HG03520 (cell line): ENCODE measurements around the gene CHRM2.

ENCODE experiments used
- ATAC-seq: cut with Tn5 transposase; IDR thresholded peaks from one replicate; pipeline ENCODE4 v1.9.1; 2021; ENCODE audit warnings: mild to moderate bottlenecking, moderate library complexity; ENCODE audit not compliant: unreplicated experiment

Gene CHRM2

DNA sequence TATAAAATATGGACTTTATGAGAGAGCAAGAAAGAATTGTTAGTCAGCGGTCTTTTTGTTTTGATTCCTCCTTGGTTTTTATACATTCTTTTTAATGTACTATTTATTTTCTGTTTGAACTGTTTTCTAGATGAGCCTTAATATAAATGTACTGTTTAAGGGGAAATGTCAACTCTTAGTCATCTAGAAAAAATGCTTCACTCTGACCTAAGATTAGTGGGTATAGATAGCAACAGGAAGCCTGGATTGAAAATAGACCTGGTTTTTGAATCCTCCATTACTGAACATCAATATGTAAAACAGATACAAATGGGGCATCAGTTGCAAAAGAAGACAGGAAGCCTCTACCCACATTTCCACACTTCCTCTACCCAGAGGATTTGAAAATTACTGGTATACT lies 87.8 kb downstream of the CHRM2 start:
- ATAC-seq = no peak

DNA sequence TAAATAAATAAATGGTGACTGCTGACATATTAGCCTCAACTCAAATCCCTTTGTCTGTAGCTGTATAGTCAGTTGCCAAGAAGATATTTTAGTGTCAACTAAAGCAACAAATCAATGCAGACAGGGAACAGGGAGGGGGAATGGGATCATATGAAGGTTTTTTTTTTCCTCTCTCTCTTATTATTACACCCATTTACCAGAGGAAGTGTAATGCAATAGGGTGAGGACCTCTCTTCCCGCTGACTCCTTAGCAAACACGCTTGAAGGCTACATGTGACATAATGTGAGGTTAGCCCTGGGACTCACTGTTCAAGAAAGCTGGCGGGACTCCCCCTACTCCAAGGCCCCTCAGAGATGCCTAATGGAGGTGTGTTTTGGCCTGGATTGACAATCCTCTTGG lies 88.2 kb downstream of the CHRM2 start:
- ATAC-seq = no peak

DNA sequence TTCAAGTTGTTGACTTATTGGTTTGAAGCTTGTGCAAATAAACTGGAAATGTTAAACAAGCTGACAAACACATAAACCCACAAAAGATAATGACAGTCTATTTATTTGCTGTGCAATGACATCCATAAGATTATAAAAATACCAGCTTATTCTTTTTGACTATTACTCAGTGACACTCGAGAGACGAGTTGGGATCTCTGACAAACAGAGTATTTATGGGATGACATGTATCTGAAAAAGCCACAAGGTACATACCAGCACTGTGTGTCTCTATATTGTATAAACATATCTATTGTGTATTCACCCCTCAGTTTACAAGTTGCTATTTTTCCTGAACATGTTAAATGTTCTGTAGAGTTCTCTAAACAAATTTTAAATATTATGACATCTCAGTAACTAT lies 88.9 kb downstream of the CHRM2 start:
- ATAC-seq = no peak

DNA sequence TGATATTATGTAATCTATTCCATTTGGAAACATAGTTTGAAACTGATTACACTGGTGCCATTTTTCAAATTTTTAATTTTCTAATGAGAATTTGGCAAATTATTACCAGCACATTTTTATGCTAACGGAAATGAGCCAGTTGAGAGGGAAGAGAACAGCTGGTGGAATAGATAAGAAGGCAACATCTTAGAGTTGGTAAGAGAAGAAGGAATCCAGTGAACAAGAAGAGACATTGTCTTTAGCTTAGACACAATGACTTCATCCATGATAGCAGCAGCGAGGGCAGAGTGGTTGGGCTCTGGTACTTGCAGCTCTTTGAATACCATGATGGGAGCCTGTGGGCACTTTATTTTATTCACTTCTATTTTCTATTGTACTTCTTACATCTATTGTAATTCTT lies 89.6 kb downstream of the CHRM2 start:
- ATAC-seq = no peak

DNA sequence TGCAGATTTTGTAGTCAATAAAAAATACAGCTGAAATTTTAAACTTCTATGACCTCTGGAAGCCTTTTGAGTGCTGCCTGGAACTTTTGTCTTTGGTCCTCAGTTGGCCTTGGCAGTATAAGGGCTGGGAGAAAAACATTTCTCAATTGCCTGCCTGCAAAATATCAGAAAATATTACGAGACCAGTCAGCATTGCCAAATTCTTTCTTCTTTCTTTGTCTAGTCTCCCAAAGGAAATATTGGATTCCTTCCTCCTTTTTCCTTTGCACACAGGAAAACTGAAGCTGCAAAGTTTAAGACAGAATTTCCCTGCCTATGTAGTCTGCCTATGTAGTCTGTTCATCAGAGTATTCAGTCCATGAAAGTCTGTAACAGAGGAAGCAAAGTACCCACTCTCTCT lies 95.9 kb downstream of the CHRM2 start:
- no peak for ATAC-seq

DNA sequence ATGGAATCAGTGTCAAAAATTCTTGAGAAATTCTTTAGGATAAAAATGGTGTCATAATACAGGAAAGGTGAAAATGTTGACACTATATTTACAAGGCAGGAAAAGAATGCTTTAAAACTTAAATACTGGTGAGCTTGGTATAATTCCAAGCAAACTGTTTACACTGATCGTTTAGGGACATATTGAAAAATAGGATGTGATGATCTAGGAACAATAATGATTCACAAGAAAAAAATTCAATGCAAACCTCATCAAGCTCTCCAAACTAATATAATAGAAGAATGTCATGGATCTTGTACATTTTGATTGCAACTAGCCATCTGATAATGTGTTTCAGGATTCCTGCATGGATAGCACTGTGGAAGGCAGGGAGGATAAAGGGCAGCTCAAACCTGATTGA lies 98.4 kb downstream of the CHRM2 start:
- no peak for ATAC-seq

DNA sequence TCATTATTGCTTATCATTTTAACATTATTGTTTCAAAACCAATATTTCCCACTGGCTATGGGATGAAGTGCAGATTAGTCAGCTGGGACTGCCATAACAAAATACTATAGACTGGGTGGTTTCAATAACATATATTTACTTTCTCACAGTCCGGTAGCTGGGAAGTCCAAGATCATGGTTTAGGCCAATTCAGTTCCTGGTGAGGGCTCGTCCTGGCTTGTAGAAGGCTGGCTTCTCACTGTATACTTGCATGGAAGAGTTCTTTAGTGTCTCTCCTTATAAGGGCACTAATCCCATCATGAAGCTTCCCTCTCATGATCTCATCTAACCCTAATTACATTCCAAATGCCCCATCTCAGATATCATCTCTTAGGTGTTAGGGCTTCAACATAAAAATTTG lies 101.3 kb downstream of the CHRM2 start:
- ATAC-seq = no peak

DNA sequence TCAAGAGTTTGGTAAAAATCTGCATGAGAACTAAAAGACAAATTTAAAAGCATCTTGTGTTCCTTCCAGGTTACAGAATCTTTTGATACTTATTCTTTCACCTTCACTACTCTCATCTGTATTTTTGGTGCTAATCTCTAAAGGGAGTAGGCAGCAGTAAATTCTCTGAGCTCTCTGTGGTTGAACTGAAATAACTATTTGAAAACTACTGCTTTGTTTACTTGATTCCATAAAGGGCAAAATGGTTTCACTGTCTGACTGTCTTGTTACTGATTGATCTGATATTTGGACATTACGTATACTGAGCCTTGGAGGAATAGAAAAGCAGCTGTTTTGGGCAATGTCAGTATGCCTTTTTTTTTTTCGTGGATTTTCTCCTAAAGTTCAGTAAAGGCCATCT lies 103.3 kb downstream of the CHRM2 start:
- no peak for ATAC-seq

DNA sequence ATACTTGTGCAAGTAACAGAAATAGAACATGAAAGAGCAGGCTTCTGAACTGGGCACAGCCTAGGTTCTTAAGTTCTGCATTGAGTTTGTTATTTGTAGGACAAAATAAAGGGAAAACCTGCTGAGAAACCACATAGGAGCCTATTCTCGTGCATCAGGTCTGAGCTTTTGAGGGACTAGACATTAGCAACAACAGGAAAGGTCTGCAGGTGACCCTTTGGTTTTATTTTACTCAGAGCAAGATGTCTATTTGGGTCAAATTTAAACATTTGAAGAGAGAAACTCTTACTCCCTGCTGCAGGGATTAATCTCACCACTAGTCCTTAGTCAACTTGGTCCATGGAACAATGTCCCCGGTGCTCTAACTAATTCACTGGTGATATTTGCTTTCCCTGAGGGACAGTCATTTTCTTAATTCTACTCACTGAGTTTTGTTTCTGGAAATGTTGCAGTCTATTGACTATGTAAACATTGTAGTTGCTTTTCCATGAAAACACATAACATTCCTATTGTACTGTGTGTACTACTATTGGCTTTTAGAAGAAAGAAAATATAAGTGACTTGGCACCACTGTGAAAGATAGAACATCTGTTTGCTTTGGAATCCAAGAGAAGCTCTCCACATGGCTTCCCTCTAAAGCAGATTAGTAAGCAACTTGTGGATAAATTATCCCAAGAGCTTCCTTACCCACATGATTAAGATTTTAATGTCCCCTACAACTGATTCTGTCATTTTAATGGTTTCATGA lies 108.2 kb downstream of the CHRM2 start:
- ATAC-seq = no peak

DNA sequence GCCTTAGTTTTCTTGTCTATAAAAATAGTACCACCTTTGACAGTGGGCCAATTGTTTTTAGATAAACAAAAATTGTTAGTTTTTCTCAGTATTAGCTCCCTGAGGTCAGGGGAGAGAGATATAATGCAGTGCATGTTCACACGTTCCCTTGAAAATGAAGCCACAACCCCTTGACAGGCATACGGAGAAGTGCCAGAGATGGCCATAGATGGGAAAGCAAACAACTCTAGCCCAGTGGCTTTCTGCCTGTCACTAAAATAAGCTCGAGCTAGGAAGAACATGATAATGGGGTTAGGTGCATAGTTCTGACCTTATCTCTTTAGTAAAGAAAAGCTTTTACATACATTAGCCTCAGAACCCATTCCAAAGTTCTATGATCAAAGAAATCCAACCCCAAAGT lies 124.9 kb downstream of the CHRM2 start:
- ATAC-seq = no peak

DNA sequence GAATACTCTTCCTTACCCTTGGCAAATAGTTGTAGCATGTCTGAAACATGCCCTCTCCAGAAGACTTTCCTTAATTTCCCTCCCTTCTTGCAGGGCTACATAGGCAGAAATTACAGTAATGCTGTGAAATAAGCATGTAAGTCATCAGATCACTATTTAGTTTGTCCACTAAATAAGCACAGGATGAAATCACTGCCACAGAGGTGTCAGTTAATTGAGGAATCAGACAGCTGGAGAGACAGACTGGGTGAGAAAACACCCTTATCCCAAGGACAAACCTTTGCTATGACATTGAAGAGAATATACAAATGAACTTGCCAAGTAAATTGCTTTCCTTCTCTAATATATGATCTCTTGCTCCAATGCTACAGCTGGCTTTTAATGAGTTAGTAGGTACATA lies 129.3 kb downstream of the CHRM2 start:
- no peak for ATAC-seq

DNA sequence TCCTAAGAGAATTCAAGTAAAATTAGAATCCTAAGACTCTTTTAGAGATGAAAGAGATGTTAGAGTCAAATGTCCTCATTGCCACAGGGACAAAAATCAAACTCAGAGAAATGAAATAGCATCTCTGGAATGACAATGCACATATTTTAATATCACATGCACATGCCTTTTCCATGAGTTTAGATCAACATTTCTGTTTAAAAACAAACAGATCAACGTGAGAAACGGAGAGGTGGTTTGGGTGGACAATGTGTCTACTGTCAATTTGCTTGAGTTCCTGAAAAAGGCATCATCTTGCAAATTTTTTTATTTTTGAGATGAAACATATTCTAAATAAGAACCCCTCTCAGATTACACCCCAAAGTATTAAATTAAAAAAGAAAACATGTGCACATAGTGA lies 130.0 kb downstream of the CHRM2 start:
- ATAC-seq = no peak

DNA sequence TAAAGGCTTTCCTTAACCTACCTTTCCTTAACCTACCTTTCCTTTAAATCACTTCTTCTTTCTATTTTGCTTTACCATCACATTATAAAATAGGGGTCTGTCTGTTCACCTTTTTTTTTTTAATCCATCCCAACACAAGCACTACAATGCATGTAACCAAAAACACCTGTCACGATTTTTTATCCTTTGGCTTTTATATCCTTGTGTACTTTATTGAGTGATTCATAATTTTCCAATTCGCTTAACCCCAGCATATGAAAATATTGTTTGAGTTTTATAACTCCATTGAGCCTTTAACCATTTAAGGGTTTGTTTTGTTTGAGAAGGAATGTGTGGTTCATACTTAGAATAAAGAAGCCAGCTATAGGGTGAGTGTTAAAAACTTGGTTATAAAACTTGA lies 132.2 kb downstream of the CHRM2 start:
- no peak for ATAC-seq

DNA sequence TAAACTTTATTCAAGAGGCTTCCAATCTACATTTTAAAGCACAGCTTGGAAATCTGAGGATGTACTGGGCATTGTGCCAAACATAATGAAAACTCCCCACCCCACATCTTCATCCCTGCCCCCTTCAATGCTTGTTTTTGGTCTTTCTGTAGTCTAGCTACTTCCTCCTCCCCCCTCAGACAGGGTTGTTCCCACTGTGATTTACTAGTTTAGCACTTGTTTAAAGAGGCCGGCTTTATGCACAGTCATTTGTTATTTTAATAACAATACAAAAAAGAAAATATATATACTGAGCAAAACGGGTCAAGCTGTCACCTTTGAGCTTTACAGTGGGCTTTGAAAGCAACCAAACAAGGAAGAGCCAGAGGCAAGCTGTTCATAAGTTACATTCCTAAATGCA lies 132.6 kb downstream of the CHRM2 start:
- no peak for ATAC-seq

DNA sequence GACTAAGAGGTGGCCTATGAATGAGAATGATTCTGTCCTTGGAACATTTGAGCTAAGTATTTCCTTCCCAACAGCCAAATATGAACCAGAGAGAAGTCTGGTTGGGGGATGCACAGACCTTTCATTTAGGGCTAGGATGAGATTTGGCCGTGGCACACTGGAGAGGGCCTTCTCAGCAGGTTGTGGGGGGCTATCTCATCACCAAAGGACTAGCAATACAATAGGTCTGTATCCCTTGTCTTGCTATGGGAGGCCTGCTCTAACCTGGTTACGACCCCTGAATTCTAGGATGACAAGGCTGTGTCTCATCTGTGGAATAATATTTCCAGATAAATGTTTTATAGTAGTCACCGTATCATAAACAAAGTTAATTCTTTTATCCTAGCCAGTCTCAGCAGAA lies 133.0 kb downstream of the CHRM2 start:
- no peak for ATAC-seq

DNA sequence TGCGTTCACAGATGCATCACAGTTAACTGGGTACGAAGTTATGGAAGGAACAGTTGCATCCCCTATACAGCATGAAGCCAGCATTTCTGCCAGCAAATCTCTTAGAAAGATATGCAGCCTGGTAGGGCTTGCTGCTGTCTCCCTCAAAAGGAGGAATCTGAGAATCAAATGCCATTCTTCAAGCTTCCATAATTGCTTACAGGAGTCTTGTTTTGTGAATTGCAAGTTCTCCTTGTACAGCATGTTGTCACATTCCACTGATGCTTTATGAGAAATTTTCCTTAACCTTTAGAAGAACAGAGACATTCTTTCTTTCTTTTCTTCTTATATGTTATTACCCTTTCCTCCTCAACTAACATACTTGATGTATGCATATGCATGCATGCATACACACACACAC lies 134.6 kb downstream of the CHRM2 start:
- ATAC-seq = no peak

DNA sequence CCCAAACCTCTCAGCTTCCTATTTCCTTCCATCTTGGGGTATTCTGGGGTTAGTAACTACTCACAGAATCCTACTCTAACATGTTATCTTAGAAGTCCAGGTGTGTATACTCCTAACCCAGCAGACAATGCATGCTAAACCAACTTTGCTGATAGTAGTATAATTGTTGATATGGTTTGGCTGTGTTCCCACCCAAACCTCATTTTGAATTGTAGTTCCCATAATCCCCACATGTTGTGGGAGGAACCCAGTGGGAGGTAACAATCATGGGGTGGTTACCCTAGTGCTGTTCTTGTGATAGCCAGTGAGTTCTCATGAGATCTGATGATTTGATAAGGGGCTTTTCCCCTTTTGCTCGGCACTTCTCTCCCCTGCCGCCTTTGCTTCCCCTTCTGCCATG lies 135.1 kb downstream of the CHRM2 start:
- ATAC-seq = no peak

DNA sequence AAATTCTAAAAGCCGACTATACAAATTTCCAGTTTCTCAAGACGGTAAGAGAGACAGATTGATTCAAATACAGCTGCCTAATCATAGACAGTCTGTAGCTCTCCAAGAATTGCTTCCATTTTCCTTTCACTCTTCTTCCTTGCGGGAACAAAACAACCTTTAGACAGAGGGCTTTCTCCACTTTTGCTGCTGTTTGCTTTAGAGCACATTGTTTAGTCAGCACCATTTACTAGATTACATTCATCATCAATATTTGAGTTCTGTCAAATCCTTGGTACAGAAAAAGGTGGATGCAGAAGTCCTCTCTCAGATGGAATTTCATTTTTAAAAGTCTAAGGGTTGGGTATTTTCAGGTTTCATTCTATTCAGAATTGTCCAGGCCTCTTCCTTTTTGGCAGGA lies 137.4 kb downstream of the CHRM2 start:
- ATAC-seq = no peak

DNA sequence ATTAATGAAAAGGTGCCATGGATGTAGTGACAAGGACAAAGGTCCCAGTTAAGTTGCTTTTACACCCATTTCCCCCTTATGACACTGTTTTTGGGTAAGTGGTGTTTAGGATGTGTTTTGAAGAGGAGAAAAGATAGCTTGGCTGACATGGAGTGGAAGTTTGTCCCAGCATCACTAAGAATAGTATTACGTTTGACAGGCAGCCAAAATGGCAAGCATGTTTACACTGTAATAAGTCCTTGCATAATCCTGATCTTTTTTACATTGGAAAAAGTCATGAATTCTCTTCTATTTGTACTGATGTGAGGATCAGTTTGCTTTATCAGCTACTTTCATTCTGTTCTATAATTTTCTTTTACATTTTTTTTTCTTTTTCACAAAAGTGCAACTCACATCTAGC lies 137.8 kb downstream of the CHRM2 start:
- no peak for ATAC-seq

DNA sequence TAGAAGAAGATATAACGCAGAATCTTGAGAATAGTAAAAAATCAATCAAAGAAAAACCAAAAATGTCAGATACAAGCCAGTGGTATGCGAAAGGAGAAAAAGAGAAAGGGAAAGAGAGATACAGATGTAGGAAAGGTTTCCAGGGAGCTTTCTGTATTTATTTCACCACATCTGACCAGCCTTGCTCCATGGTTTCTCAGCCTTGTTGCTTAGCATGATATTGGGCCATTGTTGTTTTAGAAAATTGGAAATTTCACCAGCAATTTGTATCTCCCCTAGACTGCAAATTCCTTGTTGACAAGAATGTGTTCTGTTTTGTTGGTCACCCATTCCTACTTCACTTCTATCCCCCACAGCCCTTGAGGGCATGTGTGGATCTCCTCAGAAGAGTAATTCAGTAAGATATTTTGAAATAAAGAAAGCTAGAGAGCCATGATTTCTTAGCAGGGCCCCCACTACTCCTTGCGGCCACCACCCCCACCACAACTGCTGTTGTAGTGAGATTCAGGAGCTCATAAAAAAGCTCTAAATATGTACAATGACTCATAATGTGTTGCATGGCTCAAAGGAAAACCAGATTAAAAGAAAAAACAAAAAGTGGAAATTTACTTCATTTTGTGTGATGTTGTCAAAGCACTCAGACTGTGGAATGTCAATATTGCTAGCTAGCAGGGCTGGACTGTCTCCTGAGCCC lies 138.7 kb downstream of the CHRM2 start:
- no peak for ATAC-seq

DNA sequence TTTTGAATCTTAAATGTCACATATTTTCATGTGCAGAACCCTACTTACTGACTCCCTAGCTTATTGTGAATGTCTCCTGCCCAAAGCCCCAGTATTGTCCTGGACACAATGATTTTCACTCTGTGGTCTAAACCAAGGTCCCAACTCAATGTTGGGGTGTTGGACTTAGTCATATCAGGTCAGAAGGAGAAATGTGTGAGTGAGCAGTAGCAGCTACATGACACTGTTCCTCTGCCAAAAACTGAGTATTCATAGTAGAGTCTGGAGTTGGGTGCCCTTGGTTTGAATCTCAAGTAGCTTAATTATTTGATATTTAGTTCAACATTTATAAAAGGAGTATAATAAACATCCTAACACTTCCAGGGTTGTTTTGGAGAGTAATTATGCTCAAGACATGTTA lies 141.0 kb downstream of the CHRM2 start:
- no peak for ATAC-seq

DNA sequence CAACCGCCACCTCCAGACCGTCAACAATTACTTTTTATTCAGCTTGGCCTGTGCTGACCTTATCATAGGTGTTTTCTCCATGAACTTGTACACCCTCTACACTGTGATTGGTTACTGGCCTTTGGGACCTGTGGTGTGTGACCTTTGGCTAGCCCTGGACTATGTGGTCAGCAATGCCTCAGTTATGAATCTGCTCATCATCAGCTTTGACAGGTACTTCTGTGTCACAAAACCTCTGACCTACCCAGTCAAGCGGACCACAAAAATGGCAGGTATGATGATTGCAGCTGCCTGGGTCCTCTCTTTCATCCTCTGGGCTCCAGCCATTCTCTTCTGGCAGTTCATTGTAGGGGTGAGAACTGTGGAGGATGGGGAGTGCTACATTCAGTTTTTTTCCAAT lies 146.6 kb downstream of the CHRM2 start:
- no peak for ATAC-seq

DNA sequence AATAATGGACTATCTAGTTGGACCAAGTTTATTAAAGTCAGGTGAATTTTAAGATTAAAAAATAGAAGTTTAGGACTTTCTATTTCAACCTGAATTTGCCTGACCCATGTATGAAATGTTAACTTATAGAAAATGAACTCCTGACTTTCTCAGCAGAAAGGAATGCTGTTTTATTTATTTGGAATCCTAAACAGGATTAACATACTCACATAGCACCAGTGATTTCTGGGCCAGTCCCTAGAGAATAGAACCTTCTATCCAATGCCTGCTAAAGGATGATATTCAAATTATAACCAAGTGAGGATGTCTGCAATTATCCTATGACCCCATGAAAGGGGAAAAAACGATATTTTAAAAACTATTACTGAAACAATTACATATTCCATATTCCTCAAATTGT lies 148.8 kb downstream of the CHRM2 start:
- ATAC-seq = no peak
